ENCODE results near the gene MAP3K2.

Gene MAP3K2

GRCh38 chr2:127405255-127405610 lies 17.5 kb upstream of the MAP3K2 start:
- DNase-seq (ENCODE audit: low read depth), result no peak
- H3K4me3 ChIP-seq (ENCODE audit: low read depth, low read length), result no peak overlapping the region
- TF ChIP-seq CTCF (IDR thresholded peaks at IDR 0.05; ENCODE audit: control insufficient read depth, extremely low read depth, insufficient read depth), result no peak

GRCh38 chr2:127404466-127405254 lies 16.9 kb upstream of the MAP3K2 start:
- H3K4me3 ChIP-seq (ENCODE audit: low read depth, low read length), result no peak overlapping the region
- TF ChIP-seq CTCF (IDR thresholded peaks at IDR 0.05; ENCODE audit: control insufficient read depth, extremely low read depth, insufficient read depth), result no peak
- no peak for DNase-seq (ENCODE audit: low read depth)

- no peak overlapping the region for H3K4me3 ChIP-seq (ENCODE audit: low read depth, low read length)
- TF ChIP-seq CTCF (IDR thresholded peaks at IDR 0.05; ENCODE audit: control insufficient read depth, extremely low read depth, insufficient read depth), result no peak
- DNase-seq (ENCODE audit: low read depth), result no peak
Observed at GRCh38 chr2:127403460-127403859, 15.7 kb upstream of the MAP3K2 start.

- no peak for DNase-seq (ENCODE audit: low read depth)
- no peak overlapping the region for H3K4me3 ChIP-seq (ENCODE audit: low read depth, low read length)
- TF ChIP-seq CTCF (IDR thresholded peaks at IDR 0.05; ENCODE audit: control insufficient read depth, extremely low read depth, insufficient read depth), result no peak
Observed at GRCh38 chr2:127401757-127402695, 14.3 kb upstream of the MAP3K2 start.

- no peak for DNase-seq (ENCODE audit: low read depth)
- no peak for TF ChIP-seq CTCF (IDR thresholded peaks at IDR 0.05; ENCODE audit: control insufficient read depth, extremely low read depth, insufficient read depth)
- no peak overlapping the region for H3K4me3 ChIP-seq (ENCODE audit: low read depth, low read length)
Observed at GRCh38 chr2:127400897-127401756, 13.4 kb upstream of the MAP3K2 start.

GRCh38 chr2:127400533-127400896 lies 12.7 kb upstream of the MAP3K2 start:
- DNase-seq (ENCODE audit: low read depth), result no peak
- no peak overlapping the region for H3K4me3 ChIP-seq (ENCODE audit: low read depth, low read length)
- no peak for TF ChIP-seq CTCF (IDR thresholded peaks at IDR 0.05; ENCODE audit: control insufficient read depth, extremely low read depth, insufficient read depth)

All from LNCaP clone FGC (cell line).